ENCODE results near the gene PPP1R13L. TPM values are rescaled to one million over a fixed set of nuclear protein-coding genes. Genes with fewer than 3 reads are reported as not detected.
"Not testable (repeated sequence)": the region's sequence is repeated elsewhere in the genome, so short reads cannot be mapped to it uniquely, and the experiment has no call there.

Gene PPP1R13L
- total RNA-seq, 1 donor from 2014 or later, result 182 TPM

DNA sequence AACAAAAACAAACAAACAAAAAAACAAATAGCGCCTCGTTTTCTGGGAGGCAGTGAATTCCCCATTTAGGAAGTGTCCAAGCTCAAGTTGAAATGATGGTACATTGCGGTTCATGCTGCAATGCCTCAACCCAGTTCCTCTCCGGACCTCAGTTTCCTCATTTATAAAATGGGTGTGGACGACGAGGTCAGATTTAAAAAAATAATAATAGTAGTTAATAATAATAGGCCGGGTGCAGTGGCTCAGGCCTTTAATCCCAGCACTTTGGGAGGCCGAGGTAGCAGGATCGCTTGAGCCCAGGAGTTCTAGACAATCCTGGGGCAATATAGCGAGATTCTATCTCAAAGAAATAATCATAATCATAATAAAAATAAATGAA lies 34.3 kb upstream of the PPP1R13L start:
- intact Hi-C loops (cut with DNase I), result loop anchor here (1.0 kb wide), 1 partner anchor 39 kb away; no protein-coding TSS in a partner anchor
- ATAC-seq (no peak), DNase-seq (ENCODE audit: missing footprints) (no peak)

DNA sequence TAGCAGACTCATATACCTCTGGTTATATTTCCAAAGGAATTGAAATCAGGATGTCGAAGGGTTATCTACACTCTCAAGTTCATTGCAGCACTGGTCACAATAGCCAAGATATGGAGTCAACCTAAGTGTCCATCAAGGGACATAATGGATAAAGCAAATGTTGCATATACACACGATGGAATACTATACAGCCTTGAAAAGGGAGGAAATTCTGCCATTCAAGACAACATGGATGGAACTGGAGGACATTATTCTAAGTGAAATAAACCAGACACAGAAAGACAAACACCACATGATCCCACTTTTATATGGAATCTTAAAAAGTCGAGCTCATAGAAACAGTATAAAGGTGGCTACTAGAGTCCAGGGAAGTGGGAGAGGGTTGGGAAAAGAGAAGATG lies 32.5 kb upstream of the PPP1R13L start:
- intact Hi-C loops (cut with DNase I), result no loop called here
- ATAC-seq, result no peak
- DNase-seq (ENCODE audit: missing footprints), result no peak

DNA sequence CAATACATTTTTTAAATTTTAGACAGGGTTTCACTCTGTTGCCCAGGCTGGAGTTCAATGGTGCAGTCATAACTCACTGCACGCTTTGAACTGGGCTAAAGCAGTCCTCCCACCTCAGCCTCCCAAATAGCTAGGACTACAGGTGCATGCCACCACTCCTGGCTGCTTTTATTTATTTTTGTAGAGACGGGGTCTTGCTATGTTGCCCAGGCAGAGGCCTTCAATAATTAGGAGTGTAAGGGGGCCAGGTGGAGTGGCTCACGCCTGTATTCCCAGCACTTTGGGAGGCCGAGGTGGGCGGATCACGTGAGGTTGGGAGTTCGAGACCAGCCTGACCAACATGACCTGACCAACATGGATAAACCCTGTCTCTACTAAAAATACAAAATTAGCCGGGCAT lies 27.7 kb upstream of the PPP1R13L start:
- DNase-seq (ENCODE audit: missing footprints); ATAC-seq; intact Hi-C loops (cut with DNase I): not testable (repeated sequence)

DNA sequence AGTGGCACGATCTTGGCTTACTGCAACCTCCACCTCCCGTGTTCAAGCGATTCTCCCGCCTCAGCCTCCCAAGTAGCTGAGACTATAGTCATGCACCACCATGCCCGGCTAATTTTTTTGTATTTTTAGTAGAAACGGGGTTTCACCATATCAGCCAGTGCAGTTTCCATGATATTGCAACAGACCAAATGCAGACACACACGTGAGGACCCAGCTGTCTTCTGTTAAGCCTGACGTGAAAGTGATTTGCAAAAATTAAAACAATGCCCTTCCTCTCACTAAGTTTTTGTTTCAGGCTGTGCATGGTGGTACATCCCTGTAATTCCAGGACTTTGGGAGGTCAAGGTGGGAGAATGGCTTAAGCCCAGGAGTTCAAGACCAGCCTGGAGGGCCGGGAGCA lies 26.1 kb upstream of the PPP1R13L start:
- intact Hi-C loops (cut with DNase I); ATAC-seq: not testable (repeated sequence)

DNA sequence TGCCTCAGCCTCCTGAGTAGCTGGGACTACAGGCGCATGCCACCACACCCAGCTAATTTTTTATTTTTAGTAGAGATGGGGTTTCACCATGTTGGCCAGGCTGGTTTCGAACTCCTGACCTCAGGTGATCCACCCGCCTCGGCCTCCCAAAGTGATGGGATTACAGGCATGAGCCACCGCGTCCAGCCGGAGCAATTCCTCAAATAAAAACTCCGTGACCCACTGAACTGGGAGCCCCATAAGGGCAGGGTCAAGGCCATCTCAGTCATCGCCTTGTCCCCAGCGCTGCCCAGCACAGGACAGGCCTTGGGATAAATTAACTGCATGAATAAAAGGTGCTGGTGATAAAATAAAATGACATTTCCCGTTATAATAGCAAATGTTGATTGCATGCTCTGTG lies 25.0 kb upstream of the PPP1R13L start:
- not testable (repeated sequence) for DNase-seq (ENCODE audit: missing footprints); ATAC-seq
- intact Hi-C loops (cut with DNase I), result loop anchor here (10.0 kb wide), 1 partner anchor 215 kb away; no protein-coding TSS in a partner anchor

More for the DNA sequence above, 26.1 kb upstream of the PPP1R13L start:
- DNase-seq (ENCODE audit: missing footprints), result not testable (repeated sequence)

DNA sequence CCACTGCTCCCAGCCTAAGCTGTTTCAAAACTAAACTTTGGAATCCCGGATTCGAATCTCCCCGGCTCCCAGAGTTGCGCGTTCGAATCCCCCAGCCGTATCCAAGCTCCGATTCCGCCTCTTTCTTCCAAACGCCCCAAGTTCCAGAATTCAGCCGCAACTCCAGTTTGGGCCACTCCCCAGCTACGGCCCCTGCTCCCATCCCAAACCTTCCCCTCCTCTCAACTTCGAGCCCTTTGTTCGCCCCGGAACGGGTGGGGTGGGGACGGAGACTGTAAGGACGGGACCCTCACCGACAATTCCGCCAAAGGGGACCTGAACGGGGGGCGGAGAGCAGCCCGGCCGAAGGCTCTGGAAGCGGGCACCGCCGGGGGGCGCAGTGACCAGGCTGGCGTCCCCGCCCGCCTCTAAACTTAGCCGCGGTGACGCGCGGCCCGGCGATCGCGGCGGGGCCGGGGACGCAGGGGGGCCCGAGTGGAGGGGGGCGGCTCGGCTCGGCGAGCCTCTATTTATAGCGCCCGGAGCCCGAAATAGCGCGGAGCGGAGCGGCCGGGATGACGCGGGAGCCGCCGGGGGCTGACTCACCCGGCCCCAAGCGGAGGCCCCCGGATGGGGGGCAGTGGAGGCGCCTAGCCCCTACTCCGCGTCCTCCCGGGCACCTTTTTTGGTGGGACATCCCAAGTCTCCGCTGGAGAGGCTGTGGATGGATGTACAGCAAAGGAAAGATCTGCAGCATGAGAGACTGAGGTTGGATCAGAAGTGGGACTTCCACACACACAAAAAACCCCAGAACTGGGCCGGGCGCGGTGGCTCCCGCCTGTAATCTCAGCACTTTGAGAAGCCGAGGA lies 23.7 kb upstream of the PPP1R13L start:
- ATAC-seq, result peak; percentile 73

DNA sequence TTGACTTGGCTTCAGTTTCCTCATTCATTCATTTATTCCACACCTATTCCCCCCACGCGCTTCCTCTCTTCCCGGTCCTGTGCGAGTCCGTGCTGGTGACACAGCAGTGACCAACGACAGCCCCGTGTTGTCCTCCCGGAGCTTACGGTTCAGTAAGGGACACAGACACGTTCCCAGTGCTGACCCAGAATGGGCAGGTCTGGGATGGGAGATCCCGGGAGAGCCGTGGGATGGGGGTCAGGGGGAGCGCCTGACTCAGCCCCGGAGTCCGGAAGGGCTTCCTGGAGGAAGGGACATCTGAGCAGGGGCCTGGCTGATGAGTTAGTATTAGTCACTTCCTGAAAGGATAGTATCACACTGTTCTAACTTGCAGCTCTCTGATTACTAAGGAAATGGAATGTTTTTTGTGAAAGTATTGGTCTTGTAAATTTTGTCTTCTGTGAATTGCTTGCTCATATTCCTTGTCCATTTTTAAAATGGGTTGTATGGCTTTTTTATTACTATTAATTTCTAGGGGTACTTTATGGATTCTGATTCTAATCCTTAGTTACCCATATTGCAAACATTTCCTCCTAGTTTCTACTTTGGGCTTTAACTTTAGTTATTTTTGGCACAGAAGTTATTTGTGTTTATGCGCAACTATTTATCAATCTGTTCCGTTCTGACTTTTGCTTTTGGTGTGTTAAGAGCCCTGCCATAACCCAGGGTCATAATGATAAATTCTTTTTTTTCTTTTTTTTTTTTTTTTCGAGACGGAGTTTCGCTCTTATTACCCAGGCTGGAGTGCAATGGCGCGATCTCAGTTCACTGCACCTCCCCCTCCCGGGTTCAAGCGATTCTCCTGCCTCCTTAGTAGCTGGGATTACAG lies 19.6 kb upstream of the PPP1R13L start:
- DNase-seq (ENCODE audit: missing footprints) (no peak), ATAC-seq (peak; percentile 40)
- intact Hi-C loops (cut with DNase I), result loop anchor here (10.0 kb wide), 1 partner anchor 220 kb away; no protein-coding TSS in a partner anchor

More for the DNA sequence above, 23.7 kb upstream of the PPP1R13L start:
- no peak for DNase-seq (ENCODE audit: missing footprints)
- intact Hi-C loops (cut with DNase I), result loop anchor here (1.0 to 10.0 kb wide), 2 partner anchors 50 to 216 kb away; no protein-coding TSS in a partner anchor

DNA sequence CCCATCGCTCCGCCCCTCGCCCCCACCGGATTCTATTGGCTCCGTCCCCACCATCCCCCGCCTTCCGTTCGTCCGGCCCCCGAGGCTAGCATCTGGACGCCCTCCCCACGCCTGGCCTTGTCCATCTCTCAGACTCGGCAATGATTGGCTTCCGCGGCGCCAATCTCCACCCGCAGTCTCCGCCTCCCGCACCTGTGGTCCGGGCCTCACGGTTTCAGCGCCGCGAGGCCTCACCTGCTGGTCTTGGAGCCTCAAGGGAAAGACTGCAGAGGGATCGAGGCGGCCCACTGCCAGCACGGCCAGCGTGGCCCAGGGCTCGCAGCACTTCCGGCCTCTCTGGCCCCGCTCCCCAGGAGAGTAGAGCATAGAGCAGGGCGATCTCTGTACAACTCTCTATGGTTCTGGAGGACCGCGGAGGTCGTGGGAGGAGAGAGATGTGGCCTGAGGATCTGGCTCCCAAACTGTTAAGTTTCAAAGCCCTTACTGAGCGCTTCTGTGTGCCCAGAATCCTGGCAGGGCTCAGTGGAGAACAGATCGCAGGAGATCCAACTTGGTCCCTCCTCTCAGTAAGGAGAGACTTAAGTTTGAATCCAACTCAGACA lies 18.8 kb upstream of the PPP1R13L start, which contains the start of gene ERCC1:
ERCC1 (minus strand) TSS at position 329 of the 602 bp plus-strand sequence. CDS start 543 bp downstream, outside the sequence.
- intact Hi-C loops (cut with DNase I), result loop anchor here (2.0 to 10.0 kb wide), 2 partner anchors 17 to 221 kb away; partner anchors contain the start of gene POLR1G
- peak; percentile 85 for ATAC-seq
- peak; percentile 97 for DNase-seq (ENCODE audit: missing footprints)

DNA sequence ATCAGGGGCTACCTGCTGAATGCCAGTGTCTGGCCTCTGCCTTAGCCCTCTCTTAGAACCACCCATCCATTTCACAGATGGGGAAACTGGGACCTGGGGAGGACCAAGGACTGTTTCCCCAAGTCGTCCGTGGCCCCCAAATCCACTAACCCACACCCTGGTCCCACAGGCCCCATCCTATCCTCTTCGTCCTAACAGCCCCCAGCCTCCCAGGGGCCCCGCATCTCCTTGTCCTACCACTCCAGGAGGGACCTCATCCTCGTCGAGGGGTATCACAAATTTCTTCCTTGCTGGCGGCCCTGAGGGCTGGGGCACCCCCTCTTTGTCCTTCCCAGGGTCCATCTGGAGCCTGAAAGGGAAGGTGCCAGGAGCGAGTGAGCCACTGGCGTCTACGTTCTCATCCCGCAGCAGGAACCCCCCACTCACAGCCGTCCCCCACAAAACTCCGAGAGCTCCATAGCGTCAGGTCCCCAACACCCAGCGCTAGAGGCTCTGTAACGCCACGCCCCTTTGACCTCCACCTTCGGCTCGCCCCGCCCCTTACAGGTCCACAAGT lies 18.2 kb upstream of the PPP1R13L start:
- ATAC-seq (no peak), DNase-seq (ENCODE audit: missing footprints) (no peak)
- intact Hi-C loops (cut with DNase I), result loop anchor here (2.0 to 10.0 kb wide), 2 partner anchors 16 to 222 kb away; partner anchors contain the start of gene POLR1G

DNA sequence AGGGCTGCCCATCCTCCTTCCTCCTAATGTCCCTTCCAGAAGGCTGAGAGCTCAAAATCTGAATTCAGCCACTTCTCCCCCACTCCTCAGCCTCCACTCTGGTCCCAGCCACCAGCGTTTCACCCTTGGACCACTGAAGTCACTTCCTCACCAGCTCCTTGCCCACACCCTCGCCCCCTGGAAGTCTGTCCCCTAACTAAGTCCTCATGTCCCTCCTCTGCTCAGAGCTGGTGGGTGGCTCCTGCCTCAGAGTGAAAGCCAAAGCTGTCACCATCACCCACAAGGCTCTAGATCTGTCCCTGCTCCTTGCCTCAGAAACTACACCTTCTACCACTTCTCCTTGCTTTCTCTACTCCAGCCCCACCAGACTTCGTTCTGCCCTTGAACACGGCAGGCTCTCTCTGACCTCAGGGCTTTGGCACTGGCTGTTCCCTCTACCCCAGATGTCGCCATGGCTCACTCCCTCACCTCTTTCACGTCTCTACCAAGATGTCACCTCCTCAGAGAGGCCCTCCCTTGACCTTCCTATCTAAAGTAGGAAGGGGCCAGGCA lies 17.2 kb upstream of the PPP1R13L start:
- DNase-seq (ENCODE audit: missing footprints) (no peak), ATAC-seq (no peak)
- intact Hi-C loops (cut with DNase I), result loop anchor here (2.0 to 10.0 kb wide), 2 partner anchors 15 to 223 kb away; partner anchors contain the start of gene POLR1G

DNA sequence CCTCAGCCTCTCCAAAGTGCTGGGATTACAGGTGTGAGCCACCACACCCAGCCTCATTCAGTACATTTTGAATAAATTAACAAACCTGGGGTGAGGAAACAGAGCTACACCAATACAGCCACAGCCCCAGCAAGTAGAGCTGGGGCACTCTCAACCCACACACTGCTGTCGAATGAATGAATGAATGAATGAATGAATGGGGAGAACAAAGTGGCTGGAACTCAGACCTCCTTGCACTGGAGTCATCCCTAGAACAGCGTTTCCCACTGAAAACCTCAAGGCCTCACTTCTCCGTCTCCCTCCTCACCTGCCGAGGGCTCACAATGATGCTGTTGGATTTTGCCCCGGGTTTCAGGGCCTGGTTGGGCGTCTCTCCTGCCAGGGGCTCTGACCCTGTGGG lies 16.0 kb upstream of the PPP1R13L start:
- ATAC-seq (no peak), DNase-seq (ENCODE audit: missing footprints) (no peak)
- intact Hi-C loops (cut with DNase I), result loop anchor here (10.0 kb wide), 1 partner anchor 224 kb away; no protein-coding TSS in a partner anchor

DNA sequence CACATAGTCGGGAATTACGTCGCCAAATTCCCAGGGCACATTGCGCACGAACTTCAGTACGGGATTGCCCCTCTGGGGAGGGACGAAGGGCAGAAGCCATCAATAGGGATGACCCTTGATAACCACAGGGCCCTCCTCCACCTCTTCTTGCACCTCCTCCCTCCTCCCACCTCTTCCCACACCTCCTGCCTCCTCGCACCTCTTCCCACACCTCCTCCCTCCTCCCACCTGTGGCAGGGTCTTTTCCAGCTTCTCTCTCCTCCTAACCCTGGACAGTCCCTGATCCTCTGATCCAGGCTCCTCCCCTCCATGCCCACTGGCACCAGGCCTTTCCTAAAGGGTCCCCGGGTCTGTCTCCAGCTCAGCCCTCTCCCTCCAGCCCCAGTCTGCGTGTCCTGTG lies 15.5 kb upstream of the PPP1R13L start:
- no peak for DNase-seq (ENCODE audit: missing footprints)
- intact Hi-C loops (cut with DNase I), result loop anchor here (10.0 kb wide), 1 partner anchor 224 kb away; no protein-coding TSS in a partner anchor
- no peak for ATAC-seq

DNA sequence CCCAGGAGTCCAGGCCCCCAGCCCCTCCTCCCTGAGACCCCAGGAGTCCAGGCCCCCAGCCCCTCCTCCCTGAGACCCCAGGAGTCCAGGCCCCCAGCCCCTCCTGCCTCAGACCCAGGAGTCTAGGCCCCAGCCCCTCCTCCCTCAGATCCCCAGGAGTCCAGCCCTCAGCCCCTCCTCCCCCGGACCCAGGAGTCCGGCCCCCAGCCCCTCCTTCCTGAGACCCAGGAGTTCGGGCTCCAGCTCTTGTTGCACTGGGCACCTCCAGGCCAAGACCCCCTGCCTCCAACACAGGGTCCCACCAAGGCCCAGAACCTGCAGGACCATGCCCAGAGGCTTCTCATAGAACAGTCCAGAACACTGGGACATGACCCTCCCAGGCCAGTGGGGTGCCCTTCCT lies 15.0 kb upstream of the PPP1R13L start:
- ATAC-seq, result no peak
- intact Hi-C loops (cut with DNase I), result loop anchor here (10.0 kb wide), 1 partner anchor 225 kb away; no protein-coding TSS in a partner anchor
- no peak for DNase-seq (ENCODE audit: missing footprints)

DNA sequence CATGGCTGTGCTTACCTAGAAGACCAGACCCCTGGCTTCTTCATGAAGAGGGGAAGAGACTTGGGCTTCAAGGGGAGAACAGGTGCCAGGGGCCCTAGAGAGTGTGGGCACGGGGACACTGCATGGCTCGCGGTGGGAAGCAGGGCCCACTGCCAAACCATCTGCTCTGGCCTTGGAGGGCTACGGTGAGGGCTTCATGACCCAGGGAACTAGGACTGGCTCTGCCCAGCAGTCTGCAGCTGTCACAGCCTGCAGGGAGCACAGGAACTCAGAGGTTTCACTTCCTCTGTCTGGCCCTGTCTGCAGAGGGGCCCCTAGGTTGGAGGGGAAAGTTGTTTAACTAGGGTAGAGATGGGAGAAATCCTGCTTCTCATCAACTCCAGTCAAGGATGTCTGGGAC lies 14.5 kb upstream of the PPP1R13L start:
- intact Hi-C loops (cut with DNase I), result no loop called here
- DNase-seq (ENCODE audit: missing footprints) (no peak), ATAC-seq (no peak)

DNA sequence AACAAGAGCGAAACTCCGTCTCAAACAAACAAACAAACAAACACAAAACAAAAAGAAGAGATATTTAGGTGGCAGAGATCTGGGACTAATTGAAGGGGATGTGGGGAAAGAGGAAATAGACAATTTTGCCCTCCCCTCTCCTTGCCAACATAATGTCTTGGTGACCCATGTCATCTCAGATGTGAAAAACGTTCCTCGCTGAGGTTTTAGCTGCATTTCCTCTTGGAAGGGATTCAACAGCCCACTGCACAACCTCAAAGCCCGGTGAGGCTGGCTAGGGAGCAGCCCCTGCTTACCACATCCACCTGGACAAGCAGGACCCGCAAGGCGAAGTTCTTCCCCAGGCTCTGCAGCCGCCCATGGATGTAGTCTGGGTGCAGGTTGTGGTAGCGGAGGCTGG lies 13.9 kb upstream of the PPP1R13L start:
- intact Hi-C loops (cut with DNase I), result no loop called here
- ATAC-seq (no peak), DNase-seq (ENCODE audit: missing footprints) (no peak)

DNA sequence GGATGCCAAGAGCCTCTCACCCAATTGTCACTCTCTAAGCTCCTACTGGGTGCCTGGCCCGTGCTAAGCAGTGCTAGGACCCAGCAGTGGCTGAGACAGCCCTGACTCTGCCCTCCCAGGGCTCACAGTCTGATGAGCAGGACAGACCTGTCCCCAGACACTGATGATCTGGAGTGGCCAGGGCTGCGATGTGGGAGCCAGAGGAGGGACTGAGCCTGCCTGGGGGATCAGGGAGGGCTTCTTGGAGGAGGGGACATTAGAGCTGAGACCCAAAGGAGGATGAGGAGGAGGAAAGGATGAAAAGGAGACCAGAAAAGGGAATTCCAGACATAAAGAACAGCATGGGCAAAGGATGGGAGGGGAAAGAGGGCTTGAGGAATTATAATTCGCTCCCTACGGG lies 12.3 kb upstream of the PPP1R13L start:
- ATAC-seq (no peak), DNase-seq (ENCODE audit: missing footprints) (no peak)
- intact Hi-C loops (cut with DNase I), result no loop called here

DNA sequence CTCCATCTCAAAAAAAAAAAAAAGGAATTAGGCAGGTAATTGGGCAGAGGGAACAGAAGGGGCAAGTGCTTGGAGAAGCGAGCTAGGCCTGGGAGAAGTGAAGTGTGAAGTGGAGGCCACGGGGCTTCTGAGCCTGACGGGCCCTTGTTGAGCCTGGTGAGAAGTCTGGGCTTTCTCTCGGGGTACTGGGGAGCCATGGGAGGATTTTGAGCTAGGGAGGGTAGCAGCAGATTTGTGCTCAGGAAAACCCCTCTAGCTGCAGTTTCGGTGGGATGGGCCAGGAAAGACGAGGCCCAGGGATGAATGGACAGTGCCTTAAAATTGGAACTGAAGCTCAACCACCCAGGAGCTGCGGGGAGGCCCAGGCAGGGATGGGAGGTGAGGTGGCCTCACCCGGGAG lies 9.6 kb upstream of the PPP1R13L start:
- no peak for DNase-seq (ENCODE audit: missing footprints)
- intact Hi-C loops (cut with DNase I), result no loop called here
- no peak for ATAC-seq

DNA sequence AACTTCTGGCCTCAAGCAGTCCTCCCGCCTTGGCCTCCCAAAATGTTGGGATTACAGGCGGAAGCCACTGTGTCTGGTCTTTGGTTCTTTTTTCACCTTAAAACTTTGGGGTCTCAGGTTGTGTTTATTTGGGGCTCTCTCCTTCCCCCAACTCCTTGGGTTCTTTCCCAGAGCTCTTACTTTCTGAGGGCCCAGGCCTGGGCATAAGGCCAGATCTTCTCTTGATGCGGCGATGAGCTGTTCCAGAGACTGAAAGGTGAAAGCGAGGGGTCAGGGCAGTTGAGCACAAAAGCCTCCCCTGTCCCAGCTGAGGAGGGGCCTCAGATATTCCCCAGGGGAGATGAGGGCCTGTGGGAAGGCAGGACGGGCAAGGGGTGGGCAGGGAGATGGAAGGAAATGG lies 8.6 kb upstream of the PPP1R13L start:
- DNase-seq (ENCODE audit: missing footprints) (no peak), ATAC-seq (no peak)
- intact Hi-C loops (cut with DNase I), result no loop called here

Data from Right ventricle myocardium inferior (tissue), 1 donor.